ENCODE data around the gene PIK3C2B. TPM values are rescaled to one million over a fixed set of nuclear protein-coding genes. Genes with fewer than 3 reads are reported as not detected.

PIK3C2B gene
- total and polyA plus RNA-seq, 2 of the 8 experiments (the other 6 are each of a cell fraction or from before 2014, with no cell fraction given), result 20.4 to 36.7 TPM

GRCh38 chr1:204528241-204528640 is 33.6 kb upstream of the PIK3C2B start:
- Histone ChIP-seq H3K27me3 (replicated peaks in 1 of 4; ENCODE audit: control insufficient read depth in 3 of 4, extremely low read depth in 1 of 4, insufficient read depth in 3 of 4, low read length in 3 of 4) (no peaks in the 10 kb centered on the region), H2AFZ (ENCODE audit: low read length) (no peak overlapping the region), H3K23ac (ENCODE audit: insufficient read length) (no peak overlapping the region), H4K5ac (ENCODE audit: insufficient read length, low read depth, low read length) (no peak overlapping the region), H3K9ac (replicated peaks in 1 of 4; ENCODE audit: extremely low read depth in 1 of 4, low read depth in 3 of 4, low read length in 3 of 4) (no peak overlapping the region), H3K56ac (replicated peaks; ENCODE audit: insufficient read length, low read depth, low read length) (no peak overlapping the region), H4K91ac (replicated peaks; ENCODE audit: insufficient read length, low read length) (no peak overlapping the region), H3K9me3 (ENCODE audit: insufficient read depth in 2 of 2, low read depth in 1 of 2, low read length in 1 of 2) (no peaks in the 10 kb centered on the region), H3K14ac (ENCODE audit: insufficient read length) (no peak overlapping the region), H3K23me2 (ENCODE audit: low read depth, low read length) (no peaks in the 10 kb centered on the region), H2BK15ac (ENCODE audit: low read length) (no peak overlapping the region), H2BK20ac (ENCODE audit: low read length) (no peak overlapping the region), H2BK5ac (ENCODE audit: low read depth, low read length) (no peak overlapping the region), H3K4me3 (ENCODE audit: extremely low read depth in 1 of 4, insufficient read depth in 2 of 4, low read depth in 3 of 4, low read length in 4 of 4) (no peak overlapping the region), H2BK12ac (ENCODE audit: low read depth, low read length) (no peak overlapping the region), H4K8ac (ENCODE audit: extremely low read depth, insufficient read depth, low read length) (no peak overlapping the region), H3K4ac (replicated peaks; ENCODE audit: insufficient read length, low read depth, low read length) (no peak overlapping the region), H2BK120ac (replicated peaks; ENCODE audit: low read depth, low read length) (no peak overlapping the region), H3K18ac (ENCODE audit: extremely low read depth, low read length) (no peak overlapping the region), H2AK5ac (ENCODE audit: low read depth, low read length) (no peak overlapping the region), H3K4me1 (replicated peaks in 1 of 4; ENCODE audit: control insufficient read depth in 3 of 4, insufficient read depth in 4 of 4, low read length in 3 of 4) (peaks cover 0 to 4% (median 0%) of the 10 kb centered on the region in 4 experiments; a peak in 1 of 7 replicates), H3K36me3 (ENCODE audit: control insufficient read depth in 2 of 4, insufficient read depth in 4 of 4, low read length in 3 of 4) (peaks cover 26 to 57% (median 31%) of the 10 kb centered on the region in 4 experiments), H3K4me2 (ENCODE audit: insufficient read depth in 1 of 2, low read depth in 2 of 2, low read length in 2 of 2) (no peak overlapping the region), H3K79me1 (ENCODE audit: low read depth, low read length) (peaks cover 8% of the 10 kb centered on the region), H3K27ac (ENCODE audit: low read depth, low read length) (no peak overlapping the region), H4K20me1 (replicated peaks in 1 of 2; ENCODE audit: control insufficient read depth in 1 of 2, insufficient read depth in 2 of 2, low read length in 2 of 2) (peaks cover 0 to 4% of the 10 kb centered on the region in 2 experiments), H3K79me2 (ENCODE audit: control insufficient read depth in 1 of 2, insufficient read depth in 2 of 2, low read length in 2 of 2) (peaks cover 0 to 20% of the 10 kb centered on the region in 2 experiments; a peak in 2 of 4 replicates)
- TF ChIP-seq JUND (IDR thresholded peaks at IDR 0.05; ENCODE audit: low read length), result no peak
- no peak for TF ChIP-seq BACH1 (IDR thresholded peaks at IDR 0.05; ENCODE audit: low read length)
- TF ChIP-seq SP1 (IDR thresholded peaks at IDR 0.05; ENCODE audit: low read depth, low read length), result no peak
- 90% methylated on average over 5 of the region's 5 CpGs; no CpG with 5 or more reads in 1 of the 2 experiments for WGBS, 2 experiments (ENCODE audit: extremely low coverage in 1 of 2, insufficient coverage in 1 of 2, insufficient read length in 1 of 2, insufficient replicate concordance in 2 of 2, low coverage in 1 of 2, low lambda C conversion rate in 2 of 2, missing lambda C conversion rate in 1 of 2)
- POLR2A ChIA-PET (ENCODE audit: partially characterized antibody), result interaction anchor here (1.2 to 6.9 kb wide), 3 partner anchors 12 to 35 kb away, joined by 3 to 54 read pairs (median 5); partner anchors contain the start of gene MDM4
- no peak for FAIRE-seq
- DNase-seq (ENCODE audit: low read depth in 1 of 2, low spot score in 2 of 2), result no peak
- CTCF ChIA-PET (ENCODE audit: partially characterized antibody), result interaction anchor here (0.6 to 2.8 kb wide), 5 partner anchors 13 to 279 kb away, joined by 3 to 9 read pairs (median 3); no protein-coding TSS in a partner anchor
